Gastroesophageal sphincter (tissue), 3 donors: ENCODE results near the gene DOLK.

Source experiments
- CTCF ChIP-seq, 4 experiments: fragments of 200-600 bp in 2 of 4; fragments of 450-650 bp in 2 of 4; sonication (generic) in 1 of 4; IDR thresholded peaks; one replicate each; pipeline ENCODE4 v1.5.1; 2017 to 2019; ENCODE audit warnings: antibody characterized with exemption in 4 of 4, mild to moderate bottlenecking in 2 of 4, moderate library complexity in 2 of 4
- POLR2A ChIP-seq, 2 donors: fragments of 450-650 bp; IDR thresholded peaks; one replicate each; pipeline ENCODE4 v1.6.1; 2017; ENCODE audit warnings: antibody characterized with exemption in 2 of 2, mild to moderate bottlenecking in 2 of 2, moderate library complexity in 1 of 2

GRCh38 chr9:128912270-128912853 lies 35.0 kb downstream of the DOLK start:
- no peak for TF ChIP-seq CTCF (IDR thresholded peaks at IDR 0.05)
- no peak for TF ChIP-seq POLR2A (IDR thresholded peaks at IDR 0.05)
